HepG2 (cell line): Measurements from ENCODE around the gene DRD1. TPM values are rescaled to one million over a fixed set of nuclear protein-coding genes. Genes with fewer than 3 reads are reported as not detected.

Experiments
- CBX5 ChIP-seq: sonication (generic); formaldehyde crosslinking; IDR thresholded peaks from 2 replicates; pipeline ENCODE4 v1.4.0; 2020; ENCODE audit warnings: missing genetic modification reagents, borderline replicate concordance
- CEBPB ChIP-seq: IDR thresholded peaks from 2 replicates; pipeline ENCODE4 v1.6.1; 2011; ENCODE audit warnings: low read depth, low read length, improper control_type of control experiment, borderline replicate concordance
- DPF2 ChIP-seq: sonication (generic); formaldehyde crosslinking; IDR thresholded peaks from 2 replicates; pipeline ENCODE4 v1.4.0; 2020; ENCODE audit warnings: mild to moderate bottlenecking, low read depth, missing genetic modification reagents, borderline replicate concordance
- ETV5 ChIP-seq: IDR thresholded peaks from 2 replicates; pipeline ENCODE4 v1.6.1; 2018; ENCODE audit warnings: missing biosample characterization, missing genetic modification reagents, inconsistent platforms, borderline replicate concordance
- FOSL2 ChIP-seq: sonication (generic); formaldehyde crosslinking; IDR thresholded peaks from 2 replicates; pipeline ENCODE4 v1.4.0; 2020; ENCODE audit warnings: missing genetic modification reagents
- FOXA3 ChIP-seq: IDR thresholded peaks from 2 replicates; pipeline ENCODE4 v1.6.1; 2016; ENCODE audit warnings: missing genetic modification reagents, missing compliant biosample characterization
- GLMP ChIP-seq: sonication (generic); formaldehyde crosslinking; IDR thresholded peaks from 2 replicates; pipeline ENCODE4 v1.9.0; 2021; ENCODE audit warnings: missing genetic modification reagents, mild to moderate bottlenecking, borderline replicate concordance
- GRHL1 ChIP-seq: sonication (generic); formaldehyde crosslinking; conservative IDR thresholded peaks from 2 replicates; pipeline ENCODE4 v1.8.0; 2022; ENCODE audit warnings: missing genetic modification reagents
- HMGXB4 ChIP-seq, 2 experiments: sonication (generic) in 1 of 2; formaldehyde crosslinking in 1 of 2; IDR thresholded peaks; 2 replicates each; pipeline versions ENCODE4 v1.4.0 to v1.6.1; 2018 to 2020; ENCODE audit warnings: missing genetic modification reagents in 2 of 2, borderline replicate concordance in 1 of 2, low read depth in 1 of 2, mild to moderate bottlenecking in 1 of 2, missing biosample characterization in 1 of 2
- ISL2 ChIP-seq: sonication (generic); formaldehyde crosslinking; IDR thresholded peaks from 2 replicates; pipeline ENCODE4 v1.5.0; 2020; ENCODE audit warnings: missing genetic modification reagents
- LCORL ChIP-seq, 2 experiments: fragments of 450-650 bp in 1 of 2; sonication (generic) in 1 of 2; formaldehyde crosslinking in 1 of 2; IDR thresholded peaks; 2 replicates each; pipeline versions ENCODE4 v1.5.0 to v1.6.1; 2017 to 2020; ENCODE audit warnings: antibody characterized with exemption in 1 of 2, missing genetic modification reagents in 1 of 2
- POLR2G ChIP-seq: fragments of 200-400 bp; formaldehyde crosslinking; IDR thresholded peaks from 2 replicates; pipeline ENCODE4 v1.6.1; 2018; ENCODE audit warnings: mild to moderate bottlenecking, low read depth, low read length, moderate library complexity
- RFXANK ChIP-seq: IDR thresholded peaks from 2 replicates; pipeline ENCODE4 v1.6.1; 2016
- RNF2 ChIP-seq: fragments of 450-650 bp; conservative IDR thresholded peaks from 2 replicates; pipeline ENCODE4 v1.6.1; 2016; ENCODE audit warnings: low read depth
- THAP7 ChIP-seq: sonication (generic); formaldehyde crosslinking; IDR thresholded peaks from 2 replicates; pipeline ENCODE4 v1.8.1; 2023; ENCODE audit warnings: mild to moderate bottlenecking, missing genetic modification reagents
- THAP9 ChIP-seq: sonication (generic); formaldehyde crosslinking; IDR thresholded peaks from 2 replicates; pipeline ENCODE4; 2020; ENCODE audit warnings: missing genetic modification reagents, mild to moderate bottlenecking, borderline replicate concordance
- XBP1 ChIP-seq: sonication (generic); formaldehyde crosslinking; IDR thresholded peaks from 2 replicates; pipeline ENCODE4 v1.5.0; 2020; ENCODE audit warnings: missing genetic modification reagents
- XRCC5 ChIP-seq: fragments of 200-400 bp; formaldehyde crosslinking; optimal IDR thresholded peaks from 2 replicates; pipeline ENCODE3; 2017; ENCODE audit warnings: mild to moderate bottlenecking, low read length
- ZNF143 ChIP-seq: sonication (generic); formaldehyde crosslinking; IDR thresholded peaks from 2 replicates; pipeline ENCODE4 v1.4.0; 2020; ENCODE audit warnings: missing genetic modification reagents
- ZNF564 ChIP-seq: sonication (generic); formaldehyde crosslinking; IDR thresholded peaks from 2 replicates; pipeline ENCODE4 v1.8.1; 2023; ENCODE audit warnings: mild to moderate bottlenecking, missing genetic modification reagents
- ZNF614 ChIP-seq: IDR thresholded peaks from 2 replicates; pipeline ENCODE4 v1.6.1; 2018; ENCODE audit warnings: missing biosample characterization, missing genetic modification reagents, inconsistent platforms, borderline replicate concordance
- polyA plus RNA-seq, 8 experiments: library from polyadenylated mRNA; depleted of rRNA in 3 of 8; stranded (reverse) in 7 of 8; unstranded in 1 of 8; fragments of >200 nt; fragmentation: Illumina TruSeq in 4 of 8; extraction: Trizol in 4 of 8; gene quantifications; 2 replicates each; pipeline versions ENCODE4 v1.2.1 to v1.2.3, GENCODE V29; 2011 to 2016; ENCODE audit warnings: low read depth in 4 of 8, missing spikeins in 1 of 8, mixed read lengths in 1 of 8; ENCODE audit not compliant: insufficient read depth in 1 of 8
- total RNA-seq, 5 experiments: library from RNA; depleted of rRNA; stranded (reverse); fragments of >200 nt; fragmentation: Illumina TruSeq; extraction: Trizol; gene quantifications; 2 replicates each; pipeline ENCODE4 v1.2.3, GENCODE V29; 2016; ENCODE audit warnings: low read depth in 1 of 5

DRD1 gene
- total and polyA plus RNA-seq, 2 of the 13 experiments (the other 11 are each of a cell fraction or from before 2014, with no cell fraction given): not detected

- TF ChIP-seq ISL2 (CRISPR knock-in tag): no peak
- TF ChIP-seq HMGXB4 (CRISPR knock-in tag; IDR thresholded peaks at IDR 0.05; ENCODE audit: borderline replicate concordance in 1 of 2, low read depth in 1 of 2): peak in 1 of 2 experiments; percentile 39; a peak in 1 of 4 replicates
- no peak for TF ChIP-seq DPF2 (CRISPR knock-in tag)
- TF ChIP-seq ZNF143 (CRISPR knock-in tag): no peak
- TF ChIP-seq GRHL1 (CRISPR knock-in tag): no peak
- no peak for TF ChIP-seq LCORL (IDR thresholded peaks at IDR 0.05)
- TF ChIP-seq LCORL (CRISPR knock-in tag; IDR thresholded peaks at IDR 0.05): no peak
- TF ChIP-seq THAP9: no peak
- peak; percentile 63 for TF ChIP-seq XRCC5
- no peak for TF ChIP-seq ZNF564 (CRISPR knock-in tag)
- no peak for TF ChIP-seq POLR2G
- TF ChIP-seq GLMP (CRISPR knock-in tag): no peak
- no peak for TF ChIP-seq THAP7
- TF ChIP-seq RNF2: 0 out of 2 replicates have a peak, but pooled peaks have one; percentile 40
- peak; percentile 89 for TF ChIP-seq CEBPB
- TF ChIP-seq XBP1 (CRISPR knock-in tag): no peak
- no peak for TF ChIP-seq CBX5 (CRISPR knock-in tag)
- no peak for TF ChIP-seq ETV5 (CRISPR knock-in tag)
- TF ChIP-seq RFXANK (CRISPR knock-in tag): no peak
- TF ChIP-seq ZNF614 (CRISPR knock-in tag): no peak
- no peak for TF ChIP-seq FOXA3 (CRISPR knock-in tag)
- TF ChIP-seq FOSL2 (CRISPR knock-in tag): no peak
Observed at GRCh38 chr5:175464074-175464941, 20.3 kb upstream of the DRD1 start (continued).
